ENCODE data around the gene CRB3. TPM values are rescaled to one million over a fixed set of nuclear protein-coding genes. Genes with fewer than 3 reads are reported as not detected.
"Not testable (repeated sequence)": the region's sequence is repeated elsewhere in the genome, so short reads cannot be mapped to it uniquely, and the experiment has no call there.

Gene CRB3
- polyA plus RNA-seq, 1 experiment, result not detected

DNA sequence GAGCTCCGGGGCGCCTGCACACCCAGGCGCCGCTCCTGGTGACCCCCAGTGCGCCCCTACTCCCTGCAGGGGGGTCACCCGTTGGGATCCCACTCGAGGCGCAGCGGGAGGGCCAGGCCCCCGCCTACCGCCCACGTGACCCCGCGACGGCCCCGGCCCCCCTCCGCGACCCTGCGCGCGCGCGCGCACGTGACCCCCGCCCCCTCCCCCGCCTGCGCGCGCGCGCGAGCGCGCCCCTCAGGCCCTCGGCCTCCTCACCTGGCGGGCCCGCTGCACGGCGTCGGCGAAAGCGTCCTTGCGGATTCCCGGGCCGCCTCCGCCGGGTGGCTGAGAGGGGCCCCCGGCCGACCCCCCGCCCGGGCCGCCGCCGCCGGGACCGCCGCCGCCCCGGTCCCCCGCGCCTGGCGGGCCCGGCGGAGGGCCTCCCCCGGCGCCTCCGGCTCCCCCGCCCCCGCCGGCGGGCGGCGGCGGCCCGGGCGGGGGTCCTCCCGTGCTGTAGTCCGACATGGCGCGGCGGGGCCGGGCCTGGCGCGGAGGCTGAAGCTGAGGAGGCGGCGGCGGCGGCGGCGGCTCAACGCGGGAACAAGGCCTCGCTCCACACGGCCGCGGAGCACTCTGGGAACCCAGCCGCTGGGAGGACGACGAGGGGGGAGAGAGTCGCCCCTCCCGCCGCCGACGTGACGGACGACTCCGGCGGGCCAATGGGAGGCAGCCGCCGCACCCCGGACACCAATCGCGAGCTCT lies 39.7 kb upstream of the CRB3 start, which contains the start of gene KHSRP:
KHSRP (minus strand) TSS at position 617 of the 744 bp plus-strand sequence; CDS start at position 507, 110 bp downstream.
- POLR2A ChIA-PET, result interaction anchor here (0.6 to 1.7 kb wide), 7 partner anchors 12 to 787 kb away, joined by 3 to 15 read pairs (median 5); partner anchors contain the start of genes ALKBH7 and GTF2F1
- no peak for DNase-seq (ENCODE audit: low read depth, low spot score)
- CTCF ChIA-PET, result no interaction called here
- TF ChIP-seq, protein P1, sequence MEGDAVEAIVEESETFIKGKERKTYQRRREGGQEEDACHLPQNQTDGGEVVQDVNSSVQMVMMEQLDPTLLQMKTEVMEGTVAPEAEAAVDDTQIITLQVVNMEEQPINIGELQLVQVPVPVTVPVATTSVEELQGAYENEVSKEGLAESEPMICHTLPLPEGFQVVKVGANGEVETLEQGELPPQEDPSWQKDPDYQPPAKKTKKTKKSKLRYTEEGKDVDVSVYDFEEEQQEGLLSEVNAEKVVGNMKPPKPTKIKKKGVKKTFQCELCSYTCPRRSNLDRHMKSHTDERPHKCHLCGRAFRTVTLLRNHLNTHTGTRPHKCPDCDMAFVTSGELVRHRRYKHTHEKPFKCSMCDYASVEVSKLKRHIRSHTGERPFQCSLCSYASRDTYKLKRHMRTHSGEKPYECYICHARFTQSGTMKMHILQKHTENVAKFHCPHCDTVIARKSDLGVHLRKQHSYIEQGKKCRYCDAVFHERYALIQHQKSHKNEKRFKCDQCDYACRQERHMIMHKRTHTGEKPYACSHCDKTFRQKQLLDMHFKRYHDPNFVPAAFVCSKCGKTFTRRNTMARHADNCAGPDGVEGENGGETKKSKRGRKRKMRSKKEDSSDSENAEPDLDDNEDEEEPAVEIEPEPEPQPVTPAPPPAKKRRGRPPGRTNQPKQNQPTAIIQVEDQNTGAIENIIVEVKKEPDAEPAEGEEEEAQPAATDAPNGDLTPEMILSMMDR (IDR thresholded peaks at IDR 0.05; ENCODE audit: low read depth, low read length), result no peak
- H3K4me3 ChIP-seq (ENCODE audit: low read depth, low read length), result peak within 1 kb of the TSS; percentile 96
- H3K9me3 ChIP-seq (ENCODE audit: control insufficient read depth, insufficient read depth, low read length), result peaks cover 11% of the 10 kb centered on the region
- H3K27ac ChIP-seq (ENCODE audit: low read depth, low read length), result peak within 1 kb of the TSS; percentile 90
- H3K27me3 ChIP-seq (ENCODE audit: control insufficient read depth, insufficient read depth, low read length), result no peaks in the 10 kb centered on the region

DNA sequence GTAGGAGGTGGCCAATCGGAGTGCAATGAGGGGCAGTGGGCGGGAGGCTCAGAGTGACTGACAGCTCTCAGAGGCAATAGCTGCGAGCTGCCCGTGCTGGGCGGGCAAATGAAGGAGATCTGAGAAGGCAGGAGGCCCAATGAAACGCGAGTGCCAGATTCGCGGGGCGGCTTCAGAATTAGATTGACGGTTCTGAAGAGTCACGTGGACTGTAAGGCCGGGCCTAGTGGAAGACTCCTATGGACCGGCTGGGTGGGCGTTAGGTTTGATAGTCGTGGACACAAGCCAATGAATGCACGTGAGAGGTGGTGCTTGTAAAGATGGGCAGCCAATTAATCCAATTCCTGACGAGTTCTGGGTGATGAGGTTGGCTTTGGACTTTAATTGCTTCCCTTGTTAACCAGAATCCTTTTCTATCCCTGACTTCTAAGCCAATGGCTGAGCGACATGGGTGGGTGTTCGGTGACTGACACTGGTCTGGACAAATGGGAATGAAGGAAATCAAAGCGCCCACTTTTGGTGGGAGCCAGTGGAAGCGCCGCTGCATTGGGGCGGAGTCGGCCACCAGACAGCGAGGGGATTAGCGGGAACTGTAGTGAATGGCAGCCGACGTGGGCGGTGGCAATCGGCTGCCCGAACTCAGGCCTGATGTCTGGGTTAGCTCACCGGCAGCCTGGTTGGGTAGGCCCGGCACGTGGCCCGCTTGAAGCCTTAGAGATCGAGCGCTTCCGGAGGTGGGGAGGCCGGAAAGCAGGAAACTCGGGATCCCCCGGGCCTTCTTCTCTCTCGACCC lies 38.9 kb upstream of the CRB3 start:
- ChIA-PET POLR2A (interaction anchor here (0.6 to 1.7 kb wide), 7 partner anchors 13 to 1999 kb away, joined by 3 to 15 read pairs (median 5); partner anchors contain the start of genes ALKBH7 and GTF2F1), CTCF (no interaction called here)
- Histone ChIP-seq H3K4me3 (ENCODE audit: low read depth, low read length) (no peak overlapping the region), H3K9me3 (ENCODE audit: control insufficient read depth, insufficient read depth, low read length) (peaks cover 11% of the 10 kb centered on the region), H3K27ac (ENCODE audit: low read depth, low read length) (peak overlapping the region; percentile 90), H3K27me3 (ENCODE audit: control insufficient read depth, insufficient read depth, low read length) (peaks cover 3% of the 10 kb centered on the region)
- TF ChIP-seq, protein P1 (IDR thresholded peaks at IDR 0.05; ENCODE audit: low read depth, low read length), result no peak
- DNase-seq (ENCODE audit: low read depth, low spot score), result peak; percentile 100

DNA sequence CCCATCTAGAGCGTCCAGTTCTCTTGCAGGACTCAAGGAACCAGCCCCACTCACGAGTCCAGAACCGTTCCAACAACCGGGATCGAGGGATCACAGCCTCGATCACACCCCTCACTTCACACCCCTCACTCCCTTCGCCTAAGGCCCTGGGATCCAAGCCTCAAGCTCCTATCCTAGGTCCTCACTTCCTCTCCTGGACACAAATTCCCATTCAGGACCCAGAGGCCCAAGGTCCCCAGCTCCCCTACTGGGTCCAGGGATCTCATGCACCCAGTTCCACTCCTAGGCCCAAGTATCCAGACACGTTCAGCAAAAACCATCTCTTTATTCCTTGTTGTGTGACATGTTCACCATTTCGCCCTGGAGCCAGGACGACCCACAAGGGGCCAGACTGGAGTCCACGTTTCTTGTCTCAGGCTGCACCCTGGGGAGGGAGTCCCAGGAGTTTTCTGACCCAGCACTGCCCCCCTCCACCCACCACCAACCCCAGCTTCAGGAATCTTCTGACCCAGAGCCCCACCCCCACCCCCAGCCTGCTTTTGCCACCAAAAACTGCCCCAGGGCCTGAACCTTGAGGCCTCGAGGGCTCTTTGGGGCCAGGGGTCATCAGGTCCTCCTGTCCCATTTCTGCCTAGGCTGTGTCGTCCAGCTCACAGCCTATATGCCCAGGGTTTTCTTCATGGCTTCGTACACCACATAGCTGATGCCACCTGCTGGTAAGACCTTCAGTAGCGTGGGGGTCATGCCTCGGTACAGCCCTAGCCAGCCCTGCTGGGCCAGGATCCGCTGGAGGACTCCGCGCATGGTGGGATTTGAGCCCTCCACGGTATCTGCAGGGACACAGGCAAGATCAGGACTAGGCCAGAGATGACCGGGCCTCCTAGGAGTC lies 38.1 kb upstream of the CRB3 start:
- Histone ChIP-seq H3K27ac (ENCODE audit: low read depth, low read length) (peak overlapping the region; percentile 90), H3K27me3 (ENCODE audit: control insufficient read depth, insufficient read depth, low read length) (peaks cover 3% of the 10 kb centered on the region), H3K9me3 (ENCODE audit: control insufficient read depth, insufficient read depth, low read length) (peaks cover 11% of the 10 kb centered on the region), H3K4me3 (ENCODE audit: low read depth, low read length) (no peak overlapping the region)
- ChIA-PET CTCF (no interaction called here), POLR2A (interaction anchor here (0.6 to 1.7 kb wide), 3 partner anchors 33 to 1998 kb away, joined by 5 to 15 read pairs (median 6); partner anchors contain the start of genes ALKBH7 and GTF2F1)
- DNase-seq (ENCODE audit: low read depth, low spot score), result no peak
- TF ChIP-seq, protein P1 (IDR thresholded peaks at IDR 0.05; ENCODE audit: low read depth, low read length), result no peak

DNA sequence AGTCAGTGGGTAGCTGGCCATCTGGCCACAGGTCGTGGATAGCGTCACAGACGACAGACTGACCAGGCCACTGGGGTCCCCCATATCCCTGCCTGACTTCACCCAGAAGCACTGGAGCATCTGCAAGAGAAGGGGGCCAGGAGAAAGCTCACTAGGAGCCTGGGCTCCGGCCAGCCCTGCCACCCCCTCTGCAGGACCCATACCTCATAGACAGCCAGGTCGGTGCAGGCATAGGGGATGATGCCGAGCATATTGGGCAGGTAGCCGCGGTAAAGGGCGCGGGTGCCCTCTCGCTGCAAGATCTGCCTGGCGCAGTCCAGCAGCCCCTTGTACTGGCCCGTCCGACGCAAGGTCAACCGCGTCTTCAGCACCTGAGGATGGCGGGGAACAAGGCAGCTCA lies 36.9 kb upstream of the CRB3 start:
- ChIA-PET POLR2A (no interaction called here), CTCF (no interaction called here)
- H3K27ac ChIP-seq (ENCODE audit: low read depth, low read length), result no peak overlapping the region
- no peak overlapping the region for H3K4me3 ChIP-seq (ENCODE audit: low read depth, low read length)
- peaks cover 3% of the 10 kb centered on the region for H3K27me3 ChIP-seq (ENCODE audit: control insufficient read depth, insufficient read depth, low read length)
- DNase-seq (ENCODE audit: low read depth, low spot score), result no peak
- TF ChIP-seq, protein P1 (IDR thresholded peaks at IDR 0.05; ENCODE audit: low read depth, low read length), result no peak
- H3K9me3 ChIP-seq (ENCODE audit: control insufficient read depth, insufficient read depth, low read length), result peaks cover 11% of the 10 kb centered on the region

DNA sequence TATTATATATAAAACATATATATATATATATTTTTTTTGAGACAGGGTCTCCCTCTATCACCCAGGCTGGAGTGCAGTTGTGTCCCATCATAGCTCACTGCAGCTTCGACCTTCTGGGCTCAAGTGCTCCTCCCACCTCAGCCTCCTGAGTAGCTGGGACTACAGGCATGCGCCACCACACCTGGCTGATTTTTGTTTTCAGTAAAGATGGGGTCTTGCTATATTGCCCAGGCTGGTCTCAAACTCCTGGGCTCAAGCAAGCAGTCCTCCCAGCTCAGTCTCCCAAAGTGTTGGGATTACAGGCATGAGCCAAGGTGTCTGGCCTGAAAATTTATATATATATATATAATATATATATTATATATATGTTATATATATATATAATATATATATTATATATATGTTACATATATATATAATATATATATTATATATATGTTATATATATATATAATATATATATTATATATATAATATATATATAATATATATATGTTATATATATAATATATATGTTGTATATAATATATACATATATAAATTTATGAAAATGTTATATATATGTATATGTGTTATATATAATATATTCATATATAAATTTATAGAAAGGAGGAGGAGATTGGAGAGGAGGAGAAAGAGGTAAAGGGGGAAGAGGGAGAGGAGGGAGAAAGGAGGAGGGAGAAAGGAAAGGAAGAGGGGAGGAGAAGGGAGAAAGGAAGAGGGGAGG lies 35.2 kb upstream of the CRB3 start:
- H3K27ac ChIP-seq (ENCODE audit: low read depth, low read length); CTCF ChIA-PET; POLR2A ChIA-PET; DNase-seq (ENCODE audit: low read depth, low spot score); H3K27me3 ChIP-seq (ENCODE audit: control insufficient read depth, insufficient read depth, low read length); H3K4me3 ChIP-seq (ENCODE audit: low read depth, low read length): not testable (repeated sequence)
- H3K9me3 ChIP-seq (ENCODE audit: control insufficient read depth, insufficient read depth, low read length), result peaks cover 11% of the 10 kb centered on the region

All from AG04450 (cell line).